Astrocyte of the spinal cord (primary cell): ENCODE measurements around the gene GHRHR.

ENCODE experiments used
- DNase-seq: peaks from one replicate; pipeline ENCODE4 v3.0.0; 2011; ENCODE audit warnings: low read depth, low spot score
- H3K4me3 ChIP-seq: 2 replicates; pipeline ENCODE4 v1.5.1; 2011; ENCODE audit warnings: low read depth, mild to moderate bottlenecking, low read length, moderate library complexity
- CTCF ChIP-seq: IDR thresholded peaks from 2 replicates; pipeline ENCODE4 v1.5.1; 2012; ENCODE audit warnings: low read depth, mild to moderate bottlenecking, low read length, inconsistent platforms
- in situ Hi-C: cut with HindIII; loops from 2 replicates; pipeline ENCODE4 v1.10.0; 2017; ENCODE audit warnings: low sequenced_read_pairs

GHRHR gene

GRCh38 chr7:30936650-30937245 is 27.0 kb upstream of the GHRHR start:
- no peak overlapping the region for H3K4me3 ChIP-seq
- no peak for TF ChIP-seq CTCF
- in situ Hi-C loops = no loop called here
- no peak for DNase-seq

GRCh38 chr7:30937416-30937815 is 26.3 kb upstream of the GHRHR start:
- DNase-seq = no peak
- H3K4me3 ChIP-seq = no peak overlapping the region
- in situ Hi-C loops = no loop called here
- no peak for TF ChIP-seq CTCF

GRCh38 chr7:30938435-30939316 is 25.1 kb upstream of the GHRHR start:
- TF ChIP-seq CTCF = peak; percentile 99
- in situ Hi-C loops = no loop called here
- no peak overlapping the region for H3K4me3 ChIP-seq
- DNase-seq = peak; percentile 69

GRCh38 chr7:30941582-30942323 is 22.0 kb upstream of the GHRHR start:
- no peak for TF ChIP-seq CTCF
- DNase-seq = no peak
- in situ Hi-C loops = no loop called here
- H3K4me3 ChIP-seq = no peak overlapping the region

- no peak for TF ChIP-seq CTCF
- DNase-seq = no peak
- no peak overlapping the region for H3K4me3 ChIP-seq
- in situ Hi-C loops = no loop called here
Observed at GRCh38 chr7:30950197-30950596, 13.6 kb upstream of the GHRHR start.

- TF ChIP-seq CTCF = no peak
- in situ Hi-C loops = no loop called here
- no peak overlapping the region for H3K4me3 ChIP-seq
- DNase-seq = no peak
Observed at GRCh38 chr7:30954914-30955313, 8.8 kb upstream of the GHRHR start.
